Calu3 (cell line): ENCODE results near the gene ZNF638. TPM values are rescaled to one million over a fixed set of nuclear protein-coding genes. Genes with fewer than 3 reads are reported as not detected.
"Not testable (repeated sequence)": the region's sequence is repeated elsewhere in the genome, so short reads cannot be mapped to it uniquely, and the experiment has no call there.

ENCODE experiments used
- BruUV-seq: library from RNA; stranded (reverse); fragments of 400-500 nt; replicated peaks from 2 replicates; lab custom pipeline; 2021; lab: Mats Ljungman, UMichigan
- CTCF ChIA-PET: fragments of 300-600 bp; sonication (Branson Sonifier 250); formaldehyde crosslinking; loops from one replicate; lab custom pipeline; 2022; ENCODE audit warnings: antibody characterized with exemption; lab: Charles Lee
- DNase-seq: peaks from one replicate; pipeline ENCODE4 v3.0.0; 2022
- H3K27ac Mint-ChIP-seq: one replicate; pipeline ENCODE4 v1.8.0; 2022; ENCODE audit warnings: mixed read lengths; ENCODE audit not compliant: unreplicated experiment
- H3K27me3 Mint-ChIP-seq: one replicate; pipeline ENCODE4 v1.8.0; 2022; ENCODE audit warnings: mixed read lengths; ENCODE audit not compliant: unreplicated experiment
- H3K36me3 Mint-ChIP-seq: one replicate; pipeline ENCODE4 v1.8.0; 2022; ENCODE audit warnings: mild to moderate bottlenecking, moderate library complexity, mixed read lengths; ENCODE audit not compliant: insufficient read depth, unreplicated experiment
- H3K4me1 Mint-ChIP-seq: one replicate; pipeline ENCODE4 v1.8.0; 2022; ENCODE audit warnings: mild to moderate bottlenecking, low read depth, mixed read lengths; ENCODE audit not compliant: unreplicated experiment
- H3K4me3 Mint-ChIP-seq: one replicate; pipeline ENCODE4 v1.8.0; 2022; ENCODE audit warnings: mild to moderate bottlenecking, low read depth, moderate library complexity, mixed read lengths; ENCODE audit not compliant: unreplicated experiment
- H3K9me3 Mint-ChIP-seq: one replicate; pipeline ENCODE4 v1.8.0; 2022; ENCODE audit warnings: low read depth, mixed read lengths; ENCODE audit not compliant: unreplicated experiment
- CTCF ChIP-seq: fragments of 200-600 bp; IDR thresholded peaks from one replicate; pipeline ENCODE4 v1.8.0; 2022; ENCODE audit warnings: antibody characterized with exemption; ENCODE audit not compliant: unreplicated experiment
- intact Hi-C: fragments of 100-400 bp; cut with micrococcal nuclease; formaldehyde crosslinking; loops from one replicate; pipeline ENCODE4 v1.10.0; 2022; ENCODE audit not compliant: unreplicated experiment
- total RNA-seq: library from RNA; stranded (reverse); gene quantifications from 2 replicates; pipeline ENCODE4 v1.2.3, GENCODE V29; 2022

The ZNF638 gene
- total RNA-seq, 1 experiment from 2014 or later: 132 TPM

GRCh38 chr2:71317060-71317459 lies 14.5 kb upstream of the ZNF638 start:
- peaks cover 13% of the 10 kb centered on the region for H3K9me3 Mint-ChIP-seq
- no peak overlapping the region for H3K27ac Mint-ChIP-seq
- H3K36me3 Mint-ChIP-seq: no peaks in the 10 kb centered on the region
- TF ChIP-seq CTCF: no peak
- no peak for DNase-seq
- H3K4me3 Mint-ChIP-seq: no peak overlapping the region
- intact Hi-C loops: no loop called here
- no peaks in the 10 kb centered on the region for H3K27me3 Mint-ChIP-seq
- BruUV-seq: no TSS peak
- no peaks in the 10 kb centered on the region for H3K4me1 Mint-ChIP-seq
- CTCF ChIA-PET: no interaction called here

- H3K27me3 Mint-ChIP-seq, DNase-seq, H3K36me3 Mint-ChIP-seq, H3K27ac Mint-ChIP-seq, CTCF ChIA-PET, BruUV-seq, intact Hi-C loops, H3K4me1 Mint-ChIP-seq, H3K4me3 Mint-ChIP-seq: not testable (repeated sequence)
- H3K9me3 Mint-ChIP-seq: peaks cover 17% of the 10 kb centered on the region
Observed at GRCh38 chr2:71317900-71318299, 13.7 kb upstream of the ZNF638 start.

- intact Hi-C loops: no loop called here
- H3K36me3 Mint-ChIP-seq: no peaks in the 10 kb centered on the region
- no peaks in the 10 kb centered on the region for H3K27me3 Mint-ChIP-seq
- no peaks in the 10 kb centered on the region for H3K4me1 Mint-ChIP-seq
- no peak overlapping the region for H3K4me3 Mint-ChIP-seq
- peaks cover 12% of the 10 kb centered on the region for H3K9me3 Mint-ChIP-seq
- no peak overlapping the region for H3K27ac Mint-ChIP-seq
- CTCF ChIA-PET: no interaction called here
- TF ChIP-seq CTCF: no peak
- DNase-seq: no peak
- no TSS peak for BruUV-seq
Observed at GRCh38 chr2:71323386-71323785, 8.2 kb upstream of the ZNF638 start.

- no peak overlapping the region for H3K4me3 Mint-ChIP-seq
- H3K9me3 Mint-ChIP-seq: peaks cover 4% of the 10 kb centered on the region
- no peak overlapping the region for H3K27ac Mint-ChIP-seq
- no TSS peak for BruUV-seq
- DNase-seq: no peak
- intact Hi-C loops: no loop called here
- H3K36me3 Mint-ChIP-seq: peaks cover 9% of the 10 kb centered on the region
- no peak for TF ChIP-seq CTCF
- H3K4me1 Mint-ChIP-seq: no peaks in the 10 kb centered on the region
- H3K27me3 Mint-ChIP-seq: no peaks in the 10 kb centered on the region
- CTCF ChIA-PET: no interaction called here
Observed at GRCh38 chr2:71326968-71327367, 4.6 kb upstream of the ZNF638 start.

GRCh38 chr2:71327916-71328315 lies 3.7 kb upstream of the ZNF638 start:
- no peak overlapping the region for H3K4me3 Mint-ChIP-seq
- intact Hi-C loops: no loop called here
- no TSS peak for BruUV-seq
- no peaks in the 10 kb centered on the region for H3K9me3 Mint-ChIP-seq
- no peak overlapping the region for H3K27ac Mint-ChIP-seq
- no peak for TF ChIP-seq CTCF
- CTCF ChIA-PET: interaction anchor here (0.5 kb wide), 1 partner anchor 46 kb away, joined by 3 read pairs; no protein-coding TSS in a partner anchor
- H3K4me1 Mint-ChIP-seq: no peaks in the 10 kb centered on the region
- peaks cover 19% of the 10 kb centered on the region for H3K36me3 Mint-ChIP-seq
- no peak for DNase-seq
- H3K27me3 Mint-ChIP-seq: no peaks in the 10 kb centered on the region
